GM23338 (cell line): Measurements from ENCODE around the gene TMEM145. TPM values are rescaled to one million over a fixed set of nuclear protein-coding genes. Genes with fewer than 3 reads are reported as not detected.

ENCODE experiments used
- ATAC-seq: fragments of 200-7000 bp; cut with Tn5 transposase; 3 replicates; pipeline ENCODE4 v1.9.1; 2020
- DNase-seq: peaks from one replicate; pipeline ENCODE4 v3.0.0-alpha.2; 2015; ENCODE audit warnings: low spot score
- H2AFZ ChIP-seq: fragments of 200-600 bp; sonication (generic); 2 replicates; pipeline ENCODE4 v1.8.0; 2016; ENCODE audit warnings: antibody characterized with exemption, mild to moderate bottlenecking, moderate library complexity
- H3F3A ChIP-seq: fragments of 200-600 bp; sonication (generic); replicated peaks from 2 replicates; pipeline ENCODE4 v1.8.0; 2017; ENCODE audit warnings: antibody characterized with exemption, mixed run types, low read depth
- H3K27ac ChIP-seq: fragments of 200-600 bp; sonication (generic); 2 replicates; pipeline ENCODE4 v1.6.1; 2016; ENCODE audit warnings: low read depth
- H3K27me3 ChIP-seq: fragments of 200-600 bp; sonication (generic); 2 replicates; pipeline ENCODE4 v1.8.0; 2016; ENCODE audit warnings: mild to moderate bottlenecking, mixed run types, moderate library complexity; ENCODE audit not compliant: insufficient read depth
- H3K36me3 ChIP-seq: fragments of 200-600 bp; sonication (generic); 2 replicates; pipeline ENCODE4 v1.8.0; 2016; ENCODE audit warnings: mild to moderate bottlenecking; ENCODE audit not compliant: insufficient read depth
- H3K4me1 ChIP-seq: fragments of 200-600 bp; sonication (generic); 2 replicates; pipeline ENCODE4 v1.8.0; 2016; ENCODE audit warnings: mild to moderate bottlenecking, moderate library complexity; ENCODE audit not compliant: insufficient read depth
- H3K4me2 ChIP-seq: fragments of 200-600 bp; sonication (generic); 2 replicates; pipeline ENCODE4 v1.7.1; 2017; ENCODE audit warnings: mixed run types
- H3K4me3 ChIP-seq: fragments of 200-600 bp; sonication (generic); 2 replicates; pipeline ENCODE4 v1.6.1; 2016; ENCODE audit warnings: mixed run types
- H3K79me2 ChIP-seq: fragments of 200-600 bp; sonication (generic); replicated peaks from 2 replicates; pipeline ENCODE4 v1.8.0; 2017; ENCODE audit warnings: mild to moderate bottlenecking; ENCODE audit not compliant: insufficient read depth
- H3K9me2 ChIP-seq: fragments of 200-600 bp; sonication (generic); 2 replicates; pipeline ENCODE4 v1.8.0; 2017; ENCODE audit not compliant: insufficient read depth
- H4K20me1 ChIP-seq: fragments of 200-600 bp; sonication (generic); replicated peaks from 2 replicates; pipeline ENCODE4 v1.8.0; 2017; ENCODE audit warnings: mild to moderate bottlenecking; ENCODE audit not compliant: insufficient read depth
- H3K27ac Mint-ChIP-seq: 2 replicates; pipeline ENCODE4 v1.8.0; 2020; ENCODE audit warnings: inconsistent platforms, mild to moderate bottlenecking, moderate library complexity, mixed read lengths
- H3K27me3 Mint-ChIP-seq: 3 replicates; pipeline ENCODE4 v1.8.0; 2022; ENCODE audit warnings: low read depth, mild to moderate bottlenecking, moderate library complexity, mixed read lengths, inconsistent platforms; ENCODE audit not compliant: insufficient read depth, poor library complexity
- H3K36me3 Mint-ChIP-seq: 3 replicates; pipeline ENCODE4 v1.8.0; 2021; ENCODE audit warnings: low read depth, mild to moderate bottlenecking, inconsistent platforms, moderate library complexity, mixed read lengths
- H3K4me1 Mint-ChIP-seq: 3 replicates; pipeline ENCODE4 v1.8.0; 2020; ENCODE audit warnings: mild to moderate bottlenecking, inconsistent platforms, mixed read lengths
- H3K4me3 Mint-ChIP-seq: 3 replicates; pipeline ENCODE4 v1.8.0; 2021; ENCODE audit warnings: moderate library complexity, mild to moderate bottlenecking, inconsistent platforms, mixed read lengths
- H3K9me3 Mint-ChIP-seq: 3 replicates; pipeline ENCODE4 v1.8.0; 2020; ENCODE audit warnings: moderate library complexity, mild to moderate bottlenecking, inconsistent platforms, mixed read lengths
- CREB1 ChIP-seq: fragments of 250-450 bp; sonication (Bioruptor Pico); IDR thresholded peaks from 2 replicates; pipeline ENCODE4 v1.5.0; 2020; ENCODE audit warnings: low read depth, mild to moderate bottlenecking, moderate library complexity
- EZH2 ChIP-seq: fragments of 200-600 bp; sonication (generic); IDR thresholded peaks from one replicate; pipeline ENCODE4 v1.8.0; 2017; ENCODE audit warnings: antibody characterized with exemption, mild to moderate bottlenecking, low read depth; ENCODE audit not compliant: unreplicated experiment
- EZH2phosphoT487 ChIP-seq: fragments of 200-600 bp; sonication (generic); IDR thresholded peaks from one replicate; pipeline ENCODE4 v1.8.1; 2018; ENCODE audit warnings: antibody characterized with exemption; ENCODE audit not compliant: unreplicated experiment
- JUNB ChIP-seq: IDR thresholded peaks from one replicate; pipeline ENCODE4 v1.6.1; 2016; ENCODE audit warnings: antibody characterized with exemption; ENCODE audit not compliant: unreplicated experiment
- NANOG ChIP-seq: IDR thresholded peaks from 2 replicates; pipeline ENCODE4 v1.6.1; 2016; ENCODE audit warnings: antibody characterized with exemption, borderline replicate concordance
- STAT1 ChIP-seq: IDR thresholded peaks from one replicate; pipeline ENCODE4 v1.6.1; 2016; ENCODE audit warnings: antibody characterized with exemption; ENCODE audit not compliant: unreplicated experiment
- ZNF114 ChIP-seq: fragments of 250-450 bp; sonication (Bioruptor Pico); IDR thresholded peaks from 2 replicates; pipeline ENCODE4 v1.5.0; 2020; ENCODE audit warnings: mild to moderate bottlenecking, moderate library complexity
- ZNF331 ChIP-seq: fragments of 250-450 bp; sonication (Bioruptor Pico); IDR thresholded peaks from 2 replicates; pipeline ENCODE4 v1.5.0; 2020; ENCODE audit warnings: low read depth, mild to moderate bottlenecking, moderate library complexity
- ZNF462 ChIP-seq: fragments of 250-450 bp; sonication (Bioruptor Pico); IDR thresholded peaks from 2 replicates; pipeline ENCODE4 v1.5.0; 2020; ENCODE audit warnings: mild to moderate bottlenecking, moderate library complexity
- polyA plus RNA-seq: library from polyadenylated mRNA; unstranded; fragments of >200 nt; fragmentation: Nextera tagmentation; extraction: Ambion mirVana; gene quantifications from 2 replicates; pipeline ENCODE4 v1.2.1, GENCODE V29; 2016
- total RNA-seq: library from RNA; depleted of rRNA; stranded (reverse); fragments of >200 nt; shearing (Covaris generic); gene quantifications from 2 replicates; pipeline ENCODE4 v1.2.3, GENCODE V29; 2014
- TF ChIP-seq, protein P1 (sequence below): IDR thresholded peaks from 2 replicates; pipeline ENCODE4 v1.6.1; 2016; ENCODE audit warnings: antibody characterized with exemption
- TF ChIP-seq, protein P2 (sequence below): IDR thresholded peaks from one replicate; pipeline ENCODE4 v1.6.1; 2018; ENCODE audit warnings: antibody characterized with exemption; ENCODE audit not compliant: unreplicated experiment

The TMEM145 gene
- total and polyA plus RNA-seq, 2 experiments from 2014 or later, result 1.9 to 5.4 TPM

GRCh38 chr19:42326969-42327368 lies 13.9 kb downstream of the TMEM145 start (continued):
- TF ChIP-seq ZNF462 (CRISPR knock-in tag) (no peak), CREB1 (CRISPR knock-in tag) (no peak), EZH2phosphoT487 (no peak), EZH2 (no peak), JUNB (no peak), NANOG (no peak)
- TF ChIP-seq, protein P1, sequence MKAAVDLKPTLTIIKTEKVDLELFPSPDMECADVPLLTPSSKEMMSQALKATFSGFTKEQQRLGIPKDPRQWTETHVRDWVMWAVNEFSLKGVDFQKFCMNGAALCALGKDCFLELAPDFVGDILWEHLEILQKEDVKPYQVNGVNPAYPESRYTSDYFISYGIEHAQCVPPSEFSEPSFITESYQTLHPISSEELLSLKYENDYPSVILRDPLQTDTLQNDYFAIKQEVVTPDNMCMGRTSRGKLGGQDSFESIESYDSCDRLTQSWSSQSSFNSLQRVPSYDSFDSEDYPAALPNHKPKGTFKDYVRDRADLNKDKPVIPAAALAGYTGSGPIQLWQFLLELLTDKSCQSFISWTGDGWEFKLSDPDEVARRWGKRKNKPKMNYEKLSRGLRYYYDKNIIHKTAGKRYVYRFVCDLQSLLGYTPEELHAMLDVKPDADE, result no peak

DNA sequence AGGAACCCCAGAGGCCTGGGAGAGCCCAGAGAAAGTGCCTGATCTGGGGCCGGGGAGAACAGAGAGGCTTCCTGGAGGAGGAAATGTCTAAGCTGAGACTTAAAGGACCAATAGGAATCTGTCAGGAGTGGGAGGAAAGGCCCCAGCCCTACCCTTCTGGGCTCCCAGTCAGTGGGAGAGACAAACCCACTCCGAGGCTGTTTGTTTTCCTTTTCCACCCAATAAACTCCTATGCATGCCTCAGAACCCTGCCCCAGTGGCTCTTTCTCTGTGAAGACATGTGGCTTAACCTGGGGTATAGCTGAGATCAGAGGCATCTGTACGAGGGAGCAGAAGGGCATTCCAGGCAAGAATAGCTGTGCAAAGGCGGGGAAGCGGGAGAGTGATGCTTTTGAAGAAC lies 14.3 kb downstream of the TMEM145 start:
- H3K4me1 Mint-ChIP-seq, result peaks cover 31% of the 10 kb centered on the region
- ATAC-seq (no peak), DNase-seq (no peak)
- Histone ChIP-seq H3K27ac (no peak overlapping the region), H4K20me1 (peaks cover 4% of the 10 kb centered on the region), H3K4me2 (no peak overlapping the region), H2AFZ (no peak overlapping the region), H3K27me3 (peaks cover 14% of the 10 kb centered on the region), H3F3A (peaks cover 6% of the 10 kb centered on the region), H3K4me3 (no peak overlapping the region), H3K4me1 (peaks cover 6% of the 10 kb centered on the region; the same call in 1 of the 2 replicates), H3K9me2 (no peaks in the 10 kb centered on the region), H3K79me2 (peaks cover 26% of the 10 kb centered on the region), H3K36me3 (no peaks in the 10 kb centered on the region)
- no peaks in the 10 kb centered on the region for H3K9me3 Mint-ChIP-seq
- H3K27ac Mint-ChIP-seq, result no peak overlapping the region
- H3K27me3 Mint-ChIP-seq, result peaks cover 17% of the 10 kb centered on the region
- no peak overlapping the region for H3K4me3 Mint-ChIP-seq
- no peaks in the 10 kb centered on the region for H3K36me3 Mint-ChIP-seq
- TF ChIP-seq NANOG (no peak), EZH2 (no peak), CREB1 (CRISPR knock-in tag) (no peak), JUNB (no peak), ZNF114 (no peak), ZNF331 (CRISPR knock-in tag) (no peak), STAT1 (no peak), EZH2phosphoT487 (no peak)
- TF ChIP-seq, protein P2, sequence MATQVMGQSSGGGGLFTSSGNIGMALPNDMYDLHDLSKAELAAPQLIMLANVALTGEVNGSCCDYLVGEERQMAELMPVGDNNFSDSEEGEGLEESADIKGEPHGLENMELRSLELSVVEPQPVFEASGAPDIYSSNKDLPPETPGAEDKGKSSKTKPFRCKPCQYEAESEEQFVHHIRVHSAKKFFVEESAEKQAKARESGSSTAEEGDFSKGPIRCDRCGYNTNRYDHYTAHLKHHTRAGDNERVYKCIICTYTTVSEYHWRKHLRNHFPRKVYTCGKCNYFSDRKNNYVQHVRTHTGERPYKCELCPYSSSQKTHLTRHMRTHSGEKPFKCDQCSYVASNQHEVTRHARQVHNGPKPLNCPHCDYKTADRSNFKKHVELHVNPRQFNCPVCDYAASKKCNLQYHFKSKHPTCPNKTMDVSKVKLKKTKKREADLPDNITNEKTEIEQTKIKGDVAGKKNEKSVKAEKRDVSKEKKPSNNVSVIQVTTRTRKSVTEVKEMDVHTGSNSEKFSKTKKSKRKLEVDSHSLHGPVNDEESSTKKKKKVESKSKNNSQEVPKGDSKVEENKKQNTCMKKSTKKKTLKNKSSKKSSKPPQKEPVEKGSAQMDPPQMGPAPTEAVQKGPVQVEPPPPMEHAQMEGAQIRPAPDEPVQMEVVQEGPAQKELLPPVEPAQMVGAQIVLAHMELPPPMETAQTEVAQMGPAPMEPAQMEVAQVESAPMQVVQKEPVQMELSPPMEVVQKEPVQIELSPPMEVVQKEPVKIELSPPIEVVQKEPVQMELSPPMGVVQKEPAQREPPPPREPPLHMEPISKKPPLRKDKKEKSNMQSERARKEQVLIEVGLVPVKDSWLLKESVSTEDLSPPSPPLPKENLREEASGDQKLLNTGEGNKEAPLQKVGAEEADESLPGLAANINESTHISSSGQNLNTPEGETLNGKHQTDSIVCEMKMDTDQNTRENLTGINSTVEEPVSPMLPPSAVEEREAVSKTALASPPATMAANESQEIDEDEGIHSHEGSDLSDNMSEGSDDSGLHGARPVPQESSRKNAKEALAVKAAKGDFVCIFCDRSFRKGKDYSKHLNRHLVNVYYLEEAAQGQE, result no peak
- TF ChIP-seq, protein P1, result no peak
